Ectodermal cell (in vitro differentiated cells): ENCODE data around the gene NMUR2.

Experiments
- H3K27ac ChIP-seq: 2 replicates; pipeline ENCODE4 v1.7.0; 2013; ENCODE audit warnings: mild to moderate bottlenecking, low read depth, low read length; ENCODE audit not compliant: insufficient read depth, poor library complexity, severe bottlenecking
- H3K27me3 ChIP-seq: 2 replicates; pipeline ENCODE4 v1.7.0; 2013; ENCODE audit warnings: mild to moderate bottlenecking, low read length; ENCODE audit not compliant: insufficient read depth, control insufficient read depth, poor library complexity, severe bottlenecking
- H3K36me3 ChIP-seq: one replicate; pipeline ENCODE4 v1.7.0; 2013; ENCODE audit warnings: low read length; ENCODE audit not compliant: control insufficient read depth, insufficient read depth
- H3K4me1 ChIP-seq: one replicate; pipeline ENCODE4 v1.7.0; 2013; ENCODE audit warnings: low read length; ENCODE audit not compliant: control insufficient read depth, insufficient read depth
- H3K4me3 ChIP-seq: 2 replicates; pipeline ENCODE4 v1.7.0; 2013; ENCODE audit warnings: low read depth, low read length, control low read depth; ENCODE audit not compliant: insufficient read depth
- H3K9me3 ChIP-seq: 2 replicates; pipeline ENCODE4 v1.7.0; 2013; ENCODE audit warnings: mild to moderate bottlenecking, low read length, moderate library complexity; ENCODE audit not compliant: control insufficient read depth
- WGBS, 2 experiments: methylation state at CpG; one replicate each; pipeline ENCODE4 v1.1.7; 2013; ENCODE audit warnings: missing lambda C conversion rate in 2 of 2; 5-methylcytosine and 5-hydroxymethylcytosine counted together

Gene NMUR2

GRCh38 chr5:152353001-152353400 is 52.1 kb downstream of the NMUR2 start:
- Histone ChIP-seq H3K27me3 (no peaks in the 10 kb centered on the region), H3K36me3 (no peaks in the 10 kb centered on the region), H3K4me3 (no peak overlapping the region), H3K27ac (no peak overlapping the region), H3K4me1 (no peaks in the 10 kb centered on the region), H3K9me3 (no peaks in the 10 kb centered on the region)
- 79 to 88% methylated on average over 3 of the region's 3 CpGs for WGBS, 2 experiments

GRCh38 chr5:152349683-152350526 is 55.2 kb downstream of the NMUR2 start:
- Histone ChIP-seq H3K4me3 (no peak overlapping the region), H3K36me3 (no peaks in the 10 kb centered on the region), H3K27ac (no peak overlapping the region), H3K4me1 (no peaks in the 10 kb centered on the region), H3K27me3 (no peaks in the 10 kb centered on the region), H3K9me3 (no peaks in the 10 kb centered on the region)
- WGBS, 2 experiments, result 59 to 62% methylated on average over 8 of the region's 8 CpGs
